ENCODE measurements around the gene PLXNA4. TPM values are rescaled to one million over a fixed set of nuclear protein-coding genes. Genes with fewer than 3 reads are reported as not detected.
A peak's percentile ranks its signal among the peaks of the same experiment; 100 is the strongest.

PLXNA4 gene
- total RNA-seq, 4 donors from 2014 or later, result 4.8 to 19.7 (median 10.7) TPM

- no peak for TF ChIP-seq EP300 (IDR thresholded peaks at IDR 0.05)
- no peak for TF ChIP-seq POLR2A (IDR thresholded peaks at IDR 0.05)
- no peak for TF ChIP-seq POLR2AphosphoS5 (IDR thresholded peaks at IDR 0.05)
- TF ChIP-seq CTCF (IDR thresholded peaks at IDR 0.05), result no peak
- no peak overlapping the region for H3K4me3 ChIP-seq
- H3K27me3 ChIP-seq, result peaks cover 13% of the 10 kb centered on the region
- peaks cover 0 to 24% (median 7%) of the 10 kb centered on the region in 3 donors for H3K4me1 ChIP-seq
- ATAC-seq, result no peak
- peak overlapping the region in 1 of 4 donors; percentile 2 for H3K27ac ChIP-seq
- H3K36me3 ChIP-seq, result no peaks in the 10 kb centered on the region
- WGBS, 2 donors (ENCODE audit: low coverage in 1 of 2), result 0 to 54% methylated on average over 1 to 3 of the region's 12 CpGs
- no peaks in the 10 kb centered on the region for H3K9me3 ChIP-seq
Observed at GRCh38 chr7:132351954-132352499, 224.2 kb downstream of the PLXNA4 start.

- Histone ChIP-seq H3K36me3 (no peaks in the 10 kb centered on the region), H3K9me3 (no peaks in the 10 kb centered on the region), H3K4me1 (peaks cover 0 to 24% (median 7%) of the 10 kb centered on the region in 3 donors), H3K4me3 (no peak overlapping the region), H3K27ac (no peak overlapping the region), H3K27me3 (peaks cover 13% of the 10 kb centered on the region)
- TF ChIP-seq EP300 (IDR thresholded peaks at IDR 0.05), result no peak
- TF ChIP-seq CTCF (IDR thresholded peaks at IDR 0.05), result no peak
- no peak for TF ChIP-seq POLR2AphosphoS5 (IDR thresholded peaks at IDR 0.05)
- no peak for TF ChIP-seq POLR2A (IDR thresholded peaks at IDR 0.05)
- ATAC-seq, result no peak
Observed at GRCh38 chr7:132350741-132351140, 225.5 kb downstream of the PLXNA4 start.

GRCh38 chr7:132349075-132349474, 227.2 kb downstream of the PLXNA4 start:
- Histone ChIP-seq H3K4me1 (peaks cover 0 to 24% (median 7%) of the 10 kb centered on the region in 3 donors), H3K4me3 (no peak overlapping the region), H3K36me3 (no peaks in the 10 kb centered on the region), H3K27ac (no peak overlapping the region), H3K27me3 (peaks cover 13% of the 10 kb centered on the region), H3K9me3 (no peaks in the 10 kb centered on the region)
- no peak for TF ChIP-seq POLR2A (IDR thresholded peaks at IDR 0.05)
- no peak for TF ChIP-seq POLR2AphosphoS5 (IDR thresholded peaks at IDR 0.05)
- no peak for TF ChIP-seq CTCF (IDR thresholded peaks at IDR 0.05)
- TF ChIP-seq EP300 (IDR thresholded peaks at IDR 0.05), result no peak
- 45 to 90% methylated on average over 2 of the region's 3 CpGs for WGBS, 2 donors (ENCODE audit: low coverage in 1 of 2)
- ATAC-seq, result no peak

GRCh38 chr7:132348341-132348740, 227.9 kb downstream of the PLXNA4 start:
- Histone ChIP-seq H3K9me3 (no peaks in the 10 kb centered on the region), H3K4me1 (peaks cover 0 to 20% (median 7%) of the 10 kb centered on the region in 3 donors), H3K4me3 (no peak overlapping the region), H3K27ac (no peak overlapping the region), H3K27me3 (peaks cover 13% of the 10 kb centered on the region), H3K36me3 (no peaks in the 10 kb centered on the region)
- ATAC-seq, result no peak
- TF ChIP-seq POLR2A (IDR thresholded peaks at IDR 0.05) (no peak), CTCF (IDR thresholded peaks at IDR 0.05) (no peak), POLR2AphosphoS5 (IDR thresholded peaks at IDR 0.05) (no peak), EP300 (IDR thresholded peaks at IDR 0.05) (no peak)
- WGBS, 2 donors (ENCODE audit: low coverage in 1 of 2), result 72 to 90% methylated on average over 2 to 3 of the region's 4 CpGs

- Histone ChIP-seq H3K4me1 (peaks cover 0 to 15% (median 7%) of the 10 kb centered on the region in 3 donors), H3K27ac (no peak overlapping the region), H3K4me3 (no peak overlapping the region), H3K9me3 (no peaks in the 10 kb centered on the region), H3K36me3 (no peaks in the 10 kb centered on the region), H3K27me3 (peaks cover 13% of the 10 kb centered on the region)
- WGBS, 2 donors (ENCODE audit: low coverage in 1 of 2), result 66 to 100% methylated on average over 1 to 2 of the region's 3 CpGs
- TF ChIP-seq EP300 (IDR thresholded peaks at IDR 0.05), result no peak
- TF ChIP-seq POLR2A (IDR thresholded peaks at IDR 0.05), result no peak
- no peak for TF ChIP-seq POLR2AphosphoS5 (IDR thresholded peaks at IDR 0.05)
- no peak for TF ChIP-seq CTCF (IDR thresholded peaks at IDR 0.05)
- ATAC-seq, result no peak
Observed at GRCh38 chr7:132347858-132348257, 228.4 kb downstream of the PLXNA4 start.

Data from gastroesophageal sphincter (tissue), 4 donors.